IMR-90 (cell line): Measurements from ENCODE around the gene PCMTD2. TPM values are rescaled to one million over a fixed set of nuclear protein-coding genes. Genes with fewer than 3 reads are reported as not detected.

ENCODE experiments used
- ATAC-seq: fragments of 200-7000 bp; cut with Tn5 transposase; 2 replicates; pipeline ENCODE4 v1.9.1; 2020; ENCODE audit warnings: low read depth, mild to moderate bottlenecking, moderate library complexity
- BruUV-seq: library from RNA; stranded (reverse); fragments of 400-500 nt; replicated peaks from 2 replicates; lab custom pipeline; 2021; lab: Mats Ljungman, UMichigan
- CTCF ChIA-PET: fragments of 300-600 bp; formaldehyde crosslinking; extraction: SDS; loops from one replicate; lab custom pipeline; 2021; ENCODE audit warnings: antibody characterized with exemption; lab: Yijun Ruan, JAX
- POLR2A ChIA-PET: fragments of 300-600 bp; sonication (Branson Sonifier 250); formaldehyde crosslinking; loops from one replicate; lab custom pipeline; 2022; ENCODE audit warnings: antibody characterized with exemption; ENCODE audit not compliant: unreplicated experiment; lab: Charles Lee
- DNase-seq: peaks from one replicate; pipeline ENCODE4 v3.0.0; 2013
- H2AFZ ChIP-seq: replicated peaks from 2 replicates; pipeline ENCODE3; 2013; ENCODE audit warnings: low read length, mild to moderate bottlenecking; ENCODE audit not compliant: poor library complexity
- H2AK5ac ChIP-seq: 2 replicates; pipeline ENCODE4 v1.6.1; 2013; ENCODE audit warnings: low read depth, low read length, inconsistent platforms
- H2AK9ac ChIP-seq: replicated peaks from 2 replicates; pipeline ENCODE3; 2013; ENCODE audit warnings: mild to moderate bottlenecking, low read depth, low read length, moderate library complexity; ENCODE audit not compliant: poor library complexity
- H2BK120ac ChIP-seq: 2 replicates; pipeline ENCODE4 v1.6.1; 2013; ENCODE audit warnings: low read depth, low read length, inconsistent platforms
- H2BK15ac ChIP-seq: 3 replicates; pipeline ENCODE4 v1.6.1; 2013; ENCODE audit warnings: low read depth, low read length, inconsistent platforms
- H2BK20ac ChIP-seq: 2 replicates; pipeline ENCODE4 v1.6.1; 2013; ENCODE audit warnings: low read depth, mild to moderate bottlenecking, inconsistent platforms, low read length, moderate library complexity
- H2BK5ac ChIP-seq: 2 replicates; pipeline ENCODE4 v1.6.1; 2013; ENCODE audit warnings: mild to moderate bottlenecking, low read depth, low read length, inconsistent platforms; ENCODE audit not compliant: poor library complexity, severe bottlenecking
- H3K14ac ChIP-seq: replicated peaks from 2 replicates; pipeline ENCODE4 v1.6.1; 2013; ENCODE audit warnings: low read depth, low read length, inconsistent platforms
- H3K18ac ChIP-seq: 2 replicates; pipeline ENCODE4 v1.6.1; 2013; ENCODE audit warnings: low read depth, low read length, control low read depth
- H3K23ac ChIP-seq: 2 replicates; pipeline ENCODE4 v1.6.1; 2013; ENCODE audit warnings: low read depth, low read length, inconsistent platforms
- H3K27ac ChIP-seq: 2 replicates; pipeline ENCODE4 v1.5.1; 2013; ENCODE audit warnings: mild to moderate bottlenecking, control low read depth, low read length; ENCODE audit not compliant: insufficient read depth
- H3K27me3 ChIP-seq: 2 replicates; pipeline ENCODE4 v1.6.1; 2013; ENCODE audit warnings: low read length; ENCODE audit not compliant: control insufficient read depth, insufficient read depth
- H3K36me3 ChIP-seq: 2 replicates; pipeline ENCODE4 v1.6.1; 2013; ENCODE audit warnings: low read length, mixed read lengths; ENCODE audit not compliant: control insufficient read depth, insufficient read depth
- H3K4ac ChIP-seq: 2 replicates; pipeline ENCODE4 v1.6.1; 2013; ENCODE audit warnings: low read depth, low read length, inconsistent platforms
- H3K4me1 ChIP-seq: 2 replicates; pipeline ENCODE4 v1.6.1; 2013; ENCODE audit warnings: low read length, mixed read lengths; ENCODE audit not compliant: control insufficient read depth, insufficient read depth
- H3K4me2 ChIP-seq: 2 replicates; pipeline ENCODE4 v1.6.1; 2013; ENCODE audit warnings: low read depth, mild to moderate bottlenecking, control low read depth, low read length, moderate library complexity
- H3K4me3 ChIP-seq: 2 replicates; pipeline ENCODE4 v1.5.1; 2013; ENCODE audit warnings: low read depth, mild to moderate bottlenecking, control low read depth, low read length, moderate library complexity; ENCODE audit not compliant: insufficient read depth
- H3K56ac ChIP-seq: 2 replicates; pipeline ENCODE4 v1.6.1; 2013; ENCODE audit warnings: low read length, inconsistent platforms; ENCODE audit not compliant: insufficient read depth; ENCODE audit errors: extremely low read depth
- H3K79me1 ChIP-seq, 2 experiments: 2 replicates each; pipeline ENCODE4 v1.6.1; 2013; ENCODE audit warnings: low read length in 2 of 2, inconsistent platforms in 1 of 2, low read depth in 1 of 2
- H3K9ac ChIP-seq: 2 replicates; pipeline ENCODE4 v1.6.1; 2013; ENCODE audit warnings: low read depth, low read length, control low read depth
- H3K9me1 ChIP-seq: 2 replicates; pipeline ENCODE4 v1.6.1; 2013; ENCODE audit warnings: low read length, inconsistent platforms; ENCODE audit not compliant: insufficient read depth
- H3K9me3 ChIP-seq: 2 replicates; pipeline ENCODE4 v1.6.1; 2013; ENCODE audit warnings: low read length; ENCODE audit not compliant: control insufficient read depth, insufficient read depth
- H4K20me1 ChIP-seq: 2 replicates; pipeline ENCODE4 v1.6.1; 2013; ENCODE audit warnings: low read length, inconsistent platforms; ENCODE audit not compliant: insufficient read depth
- H4K5ac ChIP-seq: 2 replicates; pipeline ENCODE4 v1.6.1; 2013; ENCODE audit warnings: mild to moderate bottlenecking, low read depth, low read length, control low read depth
- H4K8ac ChIP-seq, 2 experiments: 2 replicates each; pipeline ENCODE4 v1.6.1; 2013; ENCODE audit warnings: low read depth in 2 of 2, low read length in 2 of 2, control low read depth in 1 of 2, inconsistent platforms in 1 of 2
- H4K91ac ChIP-seq: 2 replicates; pipeline ENCODE4 v1.6.1; 2013; ENCODE audit warnings: low read depth, low read length, inconsistent platforms; ENCODE audit not compliant: insufficient read depth
- CHD1 ChIP-seq: IDR thresholded peaks from 2 replicates; pipeline ENCODE4 v1.6.1; 2012; ENCODE audit warnings: low read depth, low read length, improper control_type of control experiment
- ELK1 ChIP-seq: fragments of 150-350 bp; IDR thresholded peaks from 2 replicates; pipeline ENCODE4 v1.6.1; 2016; ENCODE audit warnings: low read depth, mild to moderate bottlenecking, low read length, moderate library complexity, borderline replicate concordance
- FOS ChIP-seq: fragments of 150-350 bp; IDR thresholded peaks from 2 replicates; pipeline ENCODE4 v1.6.1; 2016; ENCODE audit warnings: low read depth, low read length
- MXI1 ChIP-seq: IDR thresholded peaks from 2 replicates; pipeline ENCODE4 v1.6.1; 2012; ENCODE audit warnings: low read depth, mild to moderate bottlenecking, low read length, moderate library complexity, borderline replicate concordance
- RAD21 ChIP-seq: IDR thresholded peaks from 2 replicates; pipeline ENCODE4 v1.6.1; 2012; ENCODE audit warnings: low read length, improper control_type of control experiment
- RFX5 ChIP-seq: IDR thresholded peaks from 2 replicates; pipeline ENCODE4 v1.8.0; 2012; ENCODE audit warnings: low read depth, mild to moderate bottlenecking, low read length, moderate library complexity
- WGBS, 2 experiments: methylation state at CpG; one replicate each; pipeline versions ENCODE4 v1.1.5 to v1.1.7; 2013; ENCODE audit warnings: missing lambda C conversion rate in 2 of 2; ENCODE audit not compliant: insufficient read length in 1 of 2; ENCODE audit errors: extremely low coverage in 2 of 2; 5-methylcytosine and 5-hydroxymethylcytosine counted together
- dilution Hi-C: fragments of 300-500 bp; cut with HindIII; formaldehyde crosslinking; loops from one replicate; pipeline ENCODE4 v1.14.3; 2018; ENCODE audit warnings: low sequenced_read_pairs; ENCODE audit not compliant: unreplicated experiment
- in situ Hi-C: fragments of 300-500 bp; cut with MboI; formaldehyde crosslinking; loops from 3 replicates; pipeline ENCODE4 v1.14.3; 2019; ENCODE audit warnings: low sequenced_read_pairs, inconsistent platforms, mixed read lengths
- intact Hi-C: fragments of 100-400 bp; cut with micrococcal nuclease; formaldehyde crosslinking; loops from 2 replicates; pipeline ENCODE4 v1.10.0; 2022
- polyA plus RNA-seq, 3 experiments: library from polyadenylated mRNA; depleted of rRNA; stranded (reverse); fragments of >200 nt; gene quantifications; 2 replicates each; pipeline ENCODE4 v1.2.3, GENCODE V29; 2012; ENCODE audit warnings: low replicate concordance in 1 of 3
- total RNA-seq: library from RNA; depleted of rRNA; stranded (reverse); fragments of >200 nt; gene quantifications from 2 replicates; pipeline ENCODE4 v1.2.3, GENCODE V29; 2012

Gene PCMTD2
- total and polyA plus RNA-seq, 2 of the 4 experiments (the other 2 are of a cell fraction): 23.6 to 28.3 TPM

GRCh38 chr20:64216910-64217309 is 38.6 kb upstream of the PCMTD2 start:
- H2AK5ac ChIP-seq: no peak overlapping the region
- ATAC-seq (no peak), DNase-seq (no peak)
- H4K5ac ChIP-seq: no peak overlapping the region
- peak overlapping the region; percentile 39 for H2AK9ac ChIP-seq
- no peak overlapping the region for H3K9ac ChIP-seq
- H3K4me3 ChIP-seq: no peak overlapping the region
- in situ Hi-C loops (no loop called here), intact Hi-C loops (no loop called here), dilution Hi-C loops (no loop called here)
- peaks cover 6% of the 10 kb centered on the region; the same call in 1 of the 2 replicates for H3K4me1 ChIP-seq
- H3K4ac ChIP-seq: no peak overlapping the region
- H3K9me3 ChIP-seq: no peaks in the 10 kb centered on the region
- no peak overlapping the region for H3K4me2 ChIP-seq
- H3K27me3 ChIP-seq: peaks cover 53% of the 10 kb centered on the region
- no TSS peak for BruUV-seq
- no peak overlapping the region for H4K8ac ChIP-seq
- H4K20me1 ChIP-seq: no peaks in the 10 kb centered on the region
- no peaks in the 10 kb centered on the region for H3K36me3 ChIP-seq
- no peak overlapping the region for H2BK5ac ChIP-seq
- ChIA-PET POLR2A (no interaction called here), CTCF (interaction anchor here (0.6 kb wide), 1 partner anchor 13 kb away, joined by 3 read pairs; no protein-coding TSS in a partner anchor)
- no peak overlapping the region for H2AFZ ChIP-seq
- H2BK120ac ChIP-seq: no peak overlapping the region
- H2BK15ac ChIP-seq: no peak overlapping the region
- no peak overlapping the region for H3K18ac ChIP-seq
- H2BK20ac ChIP-seq: no peak overlapping the region
- no peak overlapping the region for H3K56ac ChIP-seq
- H4K91ac ChIP-seq: no peak overlapping the region
- no CpG with 5 or more reads among the region's 11 CpGs for WGBS, 2 experiments
- H3K27ac ChIP-seq: no peak overlapping the region
- H3K79me1 ChIP-seq: no peaks in the 10 kb centered on the region
- H3K23ac ChIP-seq: no peak overlapping the region
- peaks cover 4% of the 10 kb centered on the region; the same call in 1 of the 2 replicates for H3K9me1 ChIP-seq
- H3K14ac ChIP-seq: no peak overlapping the region
- TF ChIP-seq MXI1 (no peak), ELK1 (no peak), RAD21 (no peak), RFX5 (no peak), FOS (no peak), CHD1 (no peak)
